Activated CD4-positive, alpha-beta T cell treated with anti-CD3 and anti-CD28 coated beads for 48 hours (primary cell): Measurements from ENCODE around the gene SNX8.
"Not testable (repeated sequence)": the region's sequence is repeated elsewhere in the genome, so short reads cannot be mapped to it uniquely, and the experiment has no call there.

Experiments
- DNase-seq: peaks from one replicate; pipeline ENCODE4 v3.0.0-alpha.2; 2020

SNX8 gene

GRCh38 chr7:2326951-2327350 lies 12.7 kb upstream of the SNX8 start:
- no peak for DNase-seq

- no peak for DNase-seq
Observed at GRCh38 chr7:2325162-2325561, 10.9 kb upstream of the SNX8 start.

DNA sequence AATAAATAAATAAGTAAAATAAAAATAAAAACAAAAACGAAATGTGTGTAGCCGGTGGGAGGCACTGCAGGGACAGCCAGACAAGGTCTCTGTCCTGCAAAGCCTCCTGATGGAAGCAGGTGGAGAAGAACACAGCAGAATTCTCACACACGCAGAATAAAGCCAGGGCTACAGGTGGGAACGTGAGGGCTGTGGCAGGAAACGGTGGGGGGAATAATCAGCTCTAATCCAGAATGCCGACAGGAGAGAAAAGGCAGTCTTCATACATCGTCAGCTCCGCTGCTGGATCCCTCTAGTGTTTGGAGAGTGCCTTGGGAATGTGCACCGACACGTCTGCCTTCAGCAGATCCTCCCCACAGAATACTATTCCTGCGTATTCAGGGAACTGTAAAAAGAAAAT lies 6.8 kb upstream of the SNX8 start:
- no peak for DNase-seq

- DNase-seq = no peak
Observed at GRCh38 chr7:2317556-2318293, 3.5 kb upstream of the SNX8 start.

GRCh38 chr7:2316578-2316977 lies 2.3 kb upstream of the SNX8 start:
- DNase-seq = no peak

DNA sequence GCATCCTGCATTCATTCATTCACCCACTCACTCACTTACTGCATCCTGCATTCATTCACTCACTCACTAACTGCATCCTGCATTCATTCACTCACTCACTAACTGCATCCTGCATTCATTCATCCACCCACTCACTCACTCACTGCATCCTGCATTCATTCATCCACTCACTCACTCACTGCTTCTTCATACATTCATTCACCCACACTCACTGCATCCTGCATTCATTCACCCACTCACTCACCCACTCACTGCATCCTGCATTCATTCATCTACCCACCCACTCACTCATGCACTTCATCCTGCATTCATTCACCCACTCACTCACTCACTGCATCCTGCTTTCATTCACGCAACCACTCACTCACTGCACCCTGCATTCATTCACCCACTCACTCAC lies 1.5 kb upstream of the SNX8 start:
- no peak for DNase-seq

GRCh38 chr7:2314956-2315530 lies 802 bp upstream of the SNX8 start:
- DNase-seq = not testable (repeated sequence)

GRCh38 chr7:2313450-2314208 lies 612 bp downstream of the SNX8 start:
- DNase-seq = no peak

DNA sequence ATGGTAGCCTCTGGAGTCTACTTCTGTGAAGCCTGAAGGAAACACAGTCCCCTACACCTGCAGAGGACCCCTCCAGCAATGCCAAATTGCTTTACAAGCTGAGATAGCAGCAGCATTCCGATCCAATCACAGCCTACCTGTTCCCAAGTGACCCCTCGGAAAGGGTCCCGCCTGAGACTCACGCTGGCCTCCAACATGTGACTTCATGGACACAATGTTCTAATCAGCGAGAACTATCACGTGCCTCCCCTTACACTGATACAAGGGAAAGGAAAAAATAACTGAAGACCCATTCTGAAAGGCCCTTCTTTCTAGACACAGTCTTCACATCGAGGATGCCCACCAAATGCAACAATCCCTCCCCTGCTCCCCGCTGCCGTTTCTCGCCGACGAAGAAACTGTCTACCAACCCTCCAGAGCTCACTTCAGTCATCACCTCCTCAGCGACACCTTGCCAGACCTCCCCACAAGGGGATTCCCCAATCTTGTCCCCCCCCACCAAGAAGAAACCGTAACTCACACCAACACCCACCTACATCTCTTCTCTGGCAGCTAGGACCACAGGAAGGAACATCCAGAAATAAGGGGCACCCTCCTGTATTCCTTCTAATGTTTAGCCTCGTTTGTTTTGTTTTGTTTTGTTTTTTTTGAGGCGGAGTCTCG lies 1.8 kb downstream of the SNX8 start:
- DNase-seq = no peak

DNA sequence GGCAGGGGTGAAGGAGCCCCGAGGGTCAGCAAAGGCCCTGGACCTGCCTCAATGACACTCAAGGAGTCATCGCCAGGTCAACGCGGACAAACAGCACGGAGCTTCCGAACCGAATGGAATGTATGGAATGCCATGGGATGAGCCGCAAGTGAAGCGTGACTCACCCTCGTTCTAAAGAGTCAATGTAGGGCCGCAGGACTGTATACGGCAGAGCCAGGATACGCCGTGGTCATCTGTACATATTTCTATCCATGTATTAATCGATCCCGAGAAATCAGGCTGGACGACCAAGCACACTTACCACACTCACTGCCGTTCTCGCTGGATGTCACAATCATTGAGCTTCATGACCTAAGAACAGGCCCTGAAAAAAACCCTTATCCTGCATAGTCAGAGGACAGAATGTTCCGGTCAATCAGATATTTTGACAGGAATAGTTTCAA lies 4.3 kb downstream of the SNX8 start:
- DNase-seq = no peak

GRCh38 chr7:2307690-2308107 lies 6.5 kb downstream of the SNX8 start:
- DNase-seq = peak; percentile 7

- no peak for DNase-seq
Observed at GRCh38 chr7:2306688-2307087, 7.6 kb downstream of the SNX8 start.

GRCh38 chr7:2305258-2305657 lies 9.0 kb downstream of the SNX8 start:
- DNase-seq = not testable (repeated sequence)

DNA sequence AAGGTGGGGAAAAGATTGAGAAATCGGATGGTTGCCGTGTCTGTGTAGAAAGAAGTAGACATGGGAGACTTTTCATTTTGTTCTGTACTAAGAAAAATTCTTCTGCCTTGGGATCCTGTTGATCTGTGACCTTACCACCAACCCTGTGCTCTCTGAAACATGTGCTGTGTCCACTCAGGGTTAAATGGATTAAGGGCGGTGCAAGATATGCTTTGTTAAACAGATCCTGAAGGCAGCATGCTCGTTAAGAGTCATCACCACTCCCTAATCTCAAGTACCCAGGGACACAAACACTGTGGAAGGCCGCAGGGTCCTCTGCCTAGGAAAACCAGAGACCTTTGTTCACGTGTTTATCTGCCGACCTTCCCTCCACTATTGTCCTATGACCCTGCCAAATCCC lies 10.7 kb downstream of the SNX8 start:
- DNase-seq = not testable (repeated sequence)

- not testable (repeated sequence) for DNase-seq
Observed at GRCh38 chr7:2302743-2303397, 11.4 kb downstream of the SNX8 start.

GRCh38 chr7:2301511-2301863 lies 12.8 kb downstream of the SNX8 start:
- no peak for DNase-seq

DNA sequence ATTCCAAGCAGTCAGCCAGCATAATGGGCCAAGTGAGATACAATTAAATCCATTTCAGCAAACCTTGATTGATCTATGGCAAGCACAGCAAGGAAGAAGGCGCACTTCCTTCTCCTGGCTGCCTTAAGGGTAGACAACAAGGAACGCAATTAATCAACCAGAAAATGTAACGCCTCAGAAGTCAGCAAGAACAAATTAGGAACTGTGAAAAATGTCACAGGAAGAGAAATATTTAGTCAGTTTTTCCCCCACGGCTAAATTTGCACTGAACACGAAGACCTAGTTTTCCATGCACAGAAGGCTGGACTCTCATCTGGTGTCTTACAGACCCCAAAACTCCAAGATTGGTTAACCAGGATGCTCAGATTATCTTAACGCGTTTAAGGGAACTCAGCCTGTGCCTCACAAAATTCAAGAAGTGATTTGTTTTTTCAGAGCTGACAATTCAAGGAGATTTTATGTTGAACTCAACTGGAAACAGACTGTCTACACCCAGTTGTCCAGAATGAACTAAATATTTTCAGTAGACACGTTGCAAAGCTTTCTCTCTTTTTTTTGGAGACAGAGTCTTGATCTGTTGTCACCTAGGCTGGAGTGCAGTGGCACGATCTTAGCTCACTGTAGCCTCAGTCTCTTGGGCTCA lies 14.2 kb downstream of the SNX8 start:
- DNase-seq = no peak

DNA sequence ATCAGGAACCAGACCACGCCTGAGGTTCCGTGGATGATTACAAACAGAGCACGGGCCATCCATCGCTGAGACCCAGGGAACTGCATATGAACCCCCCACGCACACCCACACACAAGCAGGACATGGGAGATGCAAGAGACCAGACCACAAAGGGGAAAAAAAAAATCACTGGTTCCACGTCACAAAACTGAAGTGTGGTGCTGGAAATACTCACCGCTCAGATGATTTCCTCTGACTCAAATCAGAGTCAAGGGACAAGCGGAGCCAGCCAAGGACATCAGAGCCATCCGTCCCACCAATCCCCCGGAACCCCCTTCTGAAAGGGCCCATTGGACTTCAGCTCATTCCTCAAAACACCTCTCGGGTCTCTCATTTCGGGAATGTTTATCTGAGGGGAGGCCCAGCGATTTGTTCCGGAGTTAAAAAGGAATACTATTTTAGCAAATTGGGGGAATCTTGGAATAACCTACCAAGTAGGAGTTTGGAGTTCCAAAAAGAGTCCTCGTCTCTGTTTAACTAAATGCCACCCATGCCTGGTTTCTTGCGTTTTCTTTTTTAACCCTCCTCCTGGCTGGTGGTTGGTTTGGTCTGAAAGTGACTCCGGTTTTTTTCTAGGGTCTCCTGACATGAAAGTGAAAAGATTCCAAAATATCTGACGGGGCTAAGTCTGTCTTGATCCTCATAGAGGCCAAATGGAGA lies 15.0 kb downstream of the SNX8 start:
- peak; percentile 59 for DNase-seq

DNA sequence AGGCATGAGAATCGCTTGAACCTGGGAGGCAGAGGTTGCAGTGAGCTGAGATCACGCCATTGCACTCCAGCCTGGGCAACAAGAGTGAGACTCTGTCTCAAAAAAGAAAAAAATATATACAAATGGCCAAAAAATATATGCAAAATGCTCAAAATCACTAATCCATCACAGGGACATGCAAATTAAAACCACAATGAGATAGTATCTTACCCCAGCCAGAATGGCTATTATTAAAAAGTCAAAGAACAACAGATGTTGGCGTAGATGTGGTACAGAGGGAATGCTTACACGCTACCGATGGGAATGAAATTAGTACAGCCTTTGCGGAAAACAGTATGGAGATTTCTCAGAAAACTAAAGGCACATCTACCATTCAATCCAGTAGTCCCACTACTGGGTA lies 17.4 kb downstream of the SNX8 start:
- no peak for DNase-seq

GRCh38 chr7:2295936-2296620 lies 18.2 kb downstream of the SNX8 start:
- no peak for DNase-seq

- no peak for DNase-seq
Observed at GRCh38 chr7:2290877-2291276, 23.4 kb downstream of the SNX8 start.
